Endodermal cell (in vitro differentiated cells): Measurements from ENCODE around the gene OR6N1. TPM values are rescaled to one million over a fixed set of nuclear protein-coding genes. Genes with fewer than 3 reads are reported as not detected.

ENCODE experiments used
- DNase-seq: peaks from one replicate; pipeline ENCODE4 v3.0.0-alpha.2; 2017
- H3K27ac ChIP-seq: 2 replicates; pipeline ENCODE4 v1.5.1; 2013; ENCODE audit warnings: mild to moderate bottlenecking, low read depth, low read length, moderate library complexity
- H3K27me3 ChIP-seq: 2 replicates; pipeline ENCODE4 v1.6.1; 2013; ENCODE audit warnings: mild to moderate bottlenecking, low read length, moderate library complexity; ENCODE audit not compliant: insufficient read depth, control insufficient read depth, poor library complexity, severe bottlenecking
- H3K36me3 ChIP-seq: 2 replicates; pipeline ENCODE4 v1.7.0; 2013; ENCODE audit warnings: mild to moderate bottlenecking, low read length, moderate library complexity; ENCODE audit not compliant: control insufficient read depth, insufficient read depth
- H3K4me1 ChIP-seq: one replicate; pipeline ENCODE4 v1.7.0; 2013; ENCODE audit warnings: low read length; ENCODE audit not compliant: control insufficient read depth, insufficient read depth
- H3K4me3 ChIP-seq: 2 replicates; pipeline ENCODE4 v1.5.1; 2013; ENCODE audit warnings: mild to moderate bottlenecking, low read length, moderate library complexity
- H3K9ac ChIP-seq: 2 replicates; pipeline ENCODE4 v1.6.1; 2013; ENCODE audit warnings: mild to moderate bottlenecking, low read length, moderate library complexity; ENCODE audit not compliant: poor library complexity, severe bottlenecking; ENCODE audit errors: extremely low read depth
- H3K9me3 ChIP-seq: 2 replicates; pipeline ENCODE4 v1.6.1; 2013; ENCODE audit warnings: mild to moderate bottlenecking, low read length, moderate library complexity; ENCODE audit not compliant: control insufficient read depth
- H3K27ac Mint-ChIP-seq: 2 replicates; pipeline ENCODE4 v1.8.0; 2020; ENCODE audit warnings: mixed read lengths
- H3K27me3 Mint-ChIP-seq: 2 replicates; pipeline ENCODE4 v1.8.0; 2021; ENCODE audit warnings: mild to moderate bottlenecking, mixed read lengths; ENCODE audit not compliant: insufficient read depth
- H3K36me3 Mint-ChIP-seq: 2 replicates; pipeline ENCODE4 v1.8.0; 2020; ENCODE audit warnings: low read depth, mixed read lengths
- H3K4me1 Mint-ChIP-seq: 2 replicates; pipeline ENCODE4 v1.8.0; 2020; ENCODE audit warnings: mixed read lengths
- H3K4me3 Mint-ChIP-seq: 2 replicates; pipeline ENCODE4 v1.8.0; 2020; ENCODE audit warnings: mild to moderate bottlenecking, moderate library complexity, mixed read lengths
- H3K9me3 Mint-ChIP-seq: 2 replicates; pipeline ENCODE4 v1.8.0; 2020; ENCODE audit warnings: mild to moderate bottlenecking, mixed read lengths
- CTCF ChIP-seq: fragments of 200-600 bp; sonication (generic); conservative IDR thresholded peaks from 2 replicates; pipeline ENCODE4 v1.5.0; 2021; ENCODE audit warnings: antibody characterized with exemption, mild to moderate bottlenecking
- WGBS, 2 experiments: methylation state at CpG; one replicate each; pipeline versions ENCODE4 v1.1.5 to v1.1.7; 2013; ENCODE audit warnings: missing lambda C conversion rate in 2 of 2, mixed read lengths in 1 of 2; ENCODE audit not compliant: insufficient coverage in 1 of 2, insufficient read length in 1 of 2; 5-methylcytosine and 5-hydroxymethylcytosine counted together
- total RNA-seq, 2 donors: library from RNA; stranded (reverse); fragmentation: NEBNext Ultra II Directional in 1 of 2; extraction: Animal tissue kit (Norgen Biotek cat#: 25700) in 1 of 2; gene quantifications; 2 replicates in 1 of 2; 3 replicates in 1 of 2; pipeline ENCODE4 v1.2.1, GENCODE V29; 2021

Gene OR6N1
- total RNA-seq, 2 donors from 2014 or later = not detected

DNA sequence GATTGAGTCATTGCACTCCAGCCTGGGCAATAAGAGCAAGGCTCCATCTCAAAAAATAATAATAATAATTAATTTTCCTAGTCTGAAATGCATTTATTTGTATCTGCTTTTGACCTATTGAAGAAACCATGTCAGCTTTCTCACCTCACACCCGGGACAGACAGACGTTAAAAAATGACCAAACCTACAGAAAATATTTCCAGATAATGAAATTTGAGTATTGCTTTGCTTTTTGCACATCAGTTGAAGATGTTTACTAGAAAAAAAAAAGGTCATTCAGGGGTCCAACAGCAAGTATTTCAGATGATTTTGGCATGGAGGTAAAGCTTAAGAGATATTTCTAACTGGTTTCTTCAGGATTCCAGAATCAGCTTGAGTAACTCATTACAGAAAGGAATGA is 17.6 kb downstream of the OR6N1 start, which contains the start of gene OR6K6:
Gene OR6K6 (plus strand): TSS at position 301 of the 400 bp plus-strand sequence. CDS start 168 bp downstream, outside the sequence.
- TF ChIP-seq CTCF = no peak
- Histone ChIP-seq H3K27ac (no peak within 1 kb of the TSS), H3K9me3 (no peaks in the 10 kb centered on the region), H3K36me3 (no peaks in the 10 kb centered on the region), H3K4me3 (no peak within 1 kb of the TSS), H3K4me1 (no peaks in the 10 kb centered on the region), H3K9ac (no peak within 1 kb of the TSS), H3K27me3 (no peaks in the 10 kb centered on the region)
- Mint-ChIP-seq H3K4me1 (no peaks in the 10 kb centered on the region), H3K4me3 (no peak within 1 kb of the TSS), H3K27me3 (peaks cover 1% of the 10 kb centered on the region), H3K36me3 (no peaks in the 10 kb centered on the region), H3K9me3 (no peaks in the 10 kb centered on the region), H3K27ac (no peak within 1 kb of the TSS)
- 95% methylated on average over 2 of the region's 2 CpGs; no CpG with 5 or more reads in 1 of the 2 experiments for WGBS, 2 experiments
- no peak for DNase-seq

DNA sequence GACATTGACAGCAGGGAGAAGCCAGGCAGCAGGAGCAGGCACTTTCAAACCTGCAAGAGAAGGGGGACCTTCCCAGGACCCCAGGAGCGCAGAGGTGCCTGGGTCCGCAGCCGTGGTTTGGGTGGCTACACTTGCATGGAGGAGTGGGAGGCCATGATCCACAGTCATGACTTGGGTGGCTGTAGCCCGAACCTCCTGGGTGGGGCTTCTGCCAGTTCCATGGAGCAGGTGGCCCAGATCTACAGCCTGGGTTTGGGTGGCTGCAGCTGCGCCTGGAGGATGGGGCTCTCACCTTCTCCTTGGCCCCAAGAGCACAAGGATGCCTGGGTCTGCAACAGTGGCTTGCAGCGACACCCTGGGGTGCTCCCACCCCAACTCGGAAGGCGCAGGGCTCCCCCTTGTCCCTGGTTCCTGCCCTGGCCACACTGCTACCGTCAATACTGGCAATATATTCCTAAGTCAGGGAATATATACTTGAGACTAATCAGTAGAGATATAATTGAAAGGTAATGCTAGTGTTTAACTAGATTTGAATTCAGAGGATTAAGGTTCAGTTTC is 19.8 kb downstream of the OR6N1 start:
- Histone ChIP-seq H3K4me1 (no peaks in the 10 kb centered on the region), H3K27ac (no peak overlapping the region), H3K9me3 (no peaks in the 10 kb centered on the region), H3K36me3 (no peaks in the 10 kb centered on the region), H3K9ac (no peak overlapping the region), H3K4me3 (no peak overlapping the region), H3K27me3 (no peaks in the 10 kb centered on the region)
- WGBS, 2 experiments = 92 to 100% methylated on average over 3 to 9 of the region's 9 CpGs
- H3K4me1 Mint-ChIP-seq = no peaks in the 10 kb centered on the region
- no peak for TF ChIP-seq CTCF
- H3K36me3 Mint-ChIP-seq = no peaks in the 10 kb centered on the region
- no peak overlapping the region for H3K27ac Mint-ChIP-seq
- no peak for DNase-seq
- H3K27me3 Mint-ChIP-seq = peaks cover 1% of the 10 kb centered on the region
- no peaks in the 10 kb centered on the region for H3K9me3 Mint-ChIP-seq
- no peak overlapping the region for H3K4me3 Mint-ChIP-seq

DNA sequence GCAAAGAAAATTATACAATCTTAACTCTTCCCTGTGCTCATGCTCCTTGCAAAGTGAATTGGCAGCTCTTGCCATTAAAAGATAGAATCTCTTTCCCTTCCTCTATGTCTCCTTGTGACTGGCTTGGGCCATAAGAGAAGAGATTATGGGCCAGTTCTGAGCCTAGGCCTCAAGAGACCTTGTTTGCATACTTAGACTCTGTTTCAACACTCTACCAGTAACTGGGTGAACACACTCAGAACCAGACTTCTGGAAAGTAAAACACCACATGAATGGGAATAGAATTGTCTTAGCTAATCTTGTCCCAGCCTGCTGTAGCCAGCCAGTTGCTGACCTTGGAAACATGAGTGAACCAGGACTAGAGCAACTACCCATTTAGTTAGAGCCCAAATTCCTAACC is 36.1 kb downstream of the OR6N1 start:
- no peak overlapping the region for H3K9ac ChIP-seq
- Mint-ChIP-seq H3K4me1 (no peaks in the 10 kb centered on the region), H3K4me3 (no peak overlapping the region), H3K36me3 (no peaks in the 10 kb centered on the region), H3K27ac (no peak overlapping the region), H3K27me3 (peaks cover 2% of the 10 kb centered on the region), H3K9me3 (no peaks in the 10 kb centered on the region)
- H3K27me3 ChIP-seq = no peaks in the 10 kb centered on the region
- no peak overlapping the region for H3K4me3 ChIP-seq
- H3K36me3 ChIP-seq = no peaks in the 10 kb centered on the region
- H3K4me1 ChIP-seq = no peaks in the 10 kb centered on the region
- H3K27ac ChIP-seq = no peak overlapping the region
- DNase-seq = no peak
- TF ChIP-seq CTCF = no peak
- no peaks in the 10 kb centered on the region for H3K9me3 ChIP-seq
